ENCODE measurements around the gene RPA1. TPM values are rescaled to one million over a fixed set of nuclear protein-coding genes. Genes with fewer than 3 reads are reported as not detected.

The RPA1 gene
- total RNA-seq, 1 experiment from 2014 or later: 150 TPM

- no peaks in the 10 kb centered on the region for H3K9me3 ChIP-seq (ENCODE audit: control insufficient read depth, insufficient read depth, low read depth, low read length)
- no peaks in the 10 kb centered on the region for H3K27me3 ChIP-seq (ENCODE audit: control insufficient read depth, insufficient read depth, low read length)
- no peaks in the 10 kb centered on the region for H3K4me1 ChIP-seq (ENCODE audit: control insufficient read depth, insufficient read depth, low read length)
- no peak for TF ChIP-seq REST (IDR thresholded peaks at IDR 0.05; ENCODE audit: insufficient read depth in 1 of 2, low read depth in 2 of 2, low read length in 1 of 2)
- no peak for TF ChIP-seq TCF7L2 (IDR thresholded peaks at IDR 0.05; ENCODE audit: low read depth, low read length)
- no peak for TF ChIP-seq CTCF (IDR thresholded peaks at IDR 0.05)
- TF ChIP-seq SIN3A (IDR thresholded peaks at IDR 0.05; ENCODE audit: borderline replicate concordance, insufficient read depth, low read depth, low read length): no peak
- no peak for TF ChIP-seq POLR2AphosphoS5 (IDR thresholded peaks at IDR 0.05; ENCODE audit: low read depth, low read length)
- intact Hi-C loops (cut with micrococcal nuclease; ENCODE audit: unreplicated experiment) (no loop called here), in situ Hi-C loops (cut with HindIII; ENCODE audit: low pct_unique_long_range_greater_than_20kb, low sequenced_read_pairs) (no loop called here)
- BruUV-seq (replicated peaks): no TSS peak
- no peaks in the 10 kb centered on the region for H3K36me3 ChIP-seq (ENCODE audit: control insufficient read depth, insufficient read depth, low read length)
- ATAC-seq: no peak
- POLR2A ChIA-PET: no interaction called here
- no peak for DNase-seq (ENCODE audit: low read depth, low spot score)
- CTCF ChIA-PET: interaction anchor here (0.6 kb wide), 1 partner anchor 87 kb away, joined by 7 read pairs; no protein-coding TSS in a partner anchor
- H3K27ac ChIP-seq (ENCODE audit: low read length): no peak overlapping the region
- no peak overlapping the region for H3K4me3 ChIP-seq (ENCODE audit: low read depth in 2 of 2, low read length in 2 of 2)
These were observed 107.0 kb downstream of the RPA1 start for GRCh38 chr17:1936766-1937165.

- CTCF ChIA-PET: no interaction called here
- no peak for ATAC-seq
These were observed 107.7 kb downstream of the RPA1 start for GRCh38 chr17:1937461-1937860.

More at GRCh38 chr17:1937461-1937860, 107.7 kb downstream of the RPA1 start:
- TF ChIP-seq SIN3A (IDR thresholded peaks at IDR 0.05; ENCODE audit: borderline replicate concordance, insufficient read depth, low read depth, low read length): no peak
- TF ChIP-seq CTCF (IDR thresholded peaks at IDR 0.05): no peak
- no peak for TF ChIP-seq REST (IDR thresholded peaks at IDR 0.05; ENCODE audit: insufficient read depth in 1 of 2, low read depth in 2 of 2, low read length in 1 of 2)
- Histone ChIP-seq H3K27ac (ENCODE audit: low read length) (no peak overlapping the region), H3K27me3 (ENCODE audit: control insufficient read depth, insufficient read depth, low read length) (no peaks in the 10 kb centered on the region), H3K36me3 (ENCODE audit: control insufficient read depth, insufficient read depth, low read length) (no peaks in the 10 kb centered on the region), H3K4me1 (ENCODE audit: control insufficient read depth, insufficient read depth, low read length) (no peaks in the 10 kb centered on the region), H3K4me3 (ENCODE audit: low read depth in 2 of 2, low read length in 2 of 2) (no peak overlapping the region), H3K9me3 (ENCODE audit: control insufficient read depth, insufficient read depth, low read depth, low read length) (no peaks in the 10 kb centered on the region)
- DNase-seq (ENCODE audit: low read depth, low spot score): no peak
- POLR2A ChIA-PET: no interaction called here
- no TSS peak for BruUV-seq (replicated peaks)
- in situ Hi-C loops (cut with HindIII; ENCODE audit: low pct_unique_long_range_greater_than_20kb, low sequenced_read_pairs) (no loop called here), intact Hi-C loops (cut with micrococcal nuclease; ENCODE audit: unreplicated experiment) (no loop called here)
